ELR (cell line): ENCODE results near the gene SP1.
A peak's percentile ranks its signal among the peaks of the same experiment; 100 is the strongest.

Experiments used
- DNase-seq: peaks from one replicate; pipeline ENCODE4 v3.0.0-alpha.2; 2015; ENCODE audit warnings: low read depth

The SP1 gene

GRCh38 chr12:53451661-53452158 lies 71.7 kb downstream of the SP1 start, which contains the start of gene PCBP2:
Gene PCBP2, plus strand, starts transcription at chr12:53452102. Its CDS starts 2,699 bp downstream, at chr12:53454801.
- DNase-seq = peak; percentile 100

GRCh38 chr12:53452159-53453077 lies 72.4 kb downstream of the SP1 start:
- DNase-seq = peak; percentile 86

- DNase-seq = no peak
These were observed 74.1 kb downstream of the SP1 start for GRCh38 chr12:53453953-53454640.

GRCh38 chr12:53454707-53455106 lies 74.7 kb downstream of the SP1 start:
- DNase-seq = no peak

- DNase-seq = no peak
These were observed 76.8 kb downstream of the SP1 start for GRCh38 chr12:53456654-53457366.

- no peak for DNase-seq
These were observed 79.1 kb downstream of the SP1 start for GRCh38 chr12:53459097-53459496.

- no peak for DNase-seq
These were observed 81.1 kb downstream of the SP1 start for GRCh38 chr12:53461059-53461458.

GRCh38 chr12:53461591-53461990 lies 81.6 kb downstream of the SP1 start:
- no peak for DNase-seq

GRCh38 chr12:53462935-53463334 lies 83.0 kb downstream of the SP1 start:
- no peak for DNase-seq

GRCh38 chr12:53463802-53464560 lies 84.0 kb downstream of the SP1 start:
- DNase-seq = no peak

GRCh38 chr12:53464685-53465418 lies 84.9 kb downstream of the SP1 start:
- DNase-seq = no peak

- no peak for DNase-seq
These were observed 85.7 kb downstream of the SP1 start for GRCh38 chr12:53465679-53466078.
